SK-N-SH (cell line): ENCODE results near the gene PTPN12. TPM values are rescaled to one million over a fixed set of nuclear protein-coding genes. Genes with fewer than 3 reads are reported as not detected.

ENCODE experiments used
- CTCF ChIA-PET: fragments of 300-600, 350-600 bp; formaldehyde crosslinking; extraction: SDS; loops from one replicate; lab custom pipeline; 2021; lab: Yijun Ruan, JAX
- POLR2A ChIA-PET: fragments of 350-600 bp; sonication (Branson Sonifier 250); formaldehyde crosslinking; extraction: SDS; loops from one replicate; lab custom pipeline; 2020; ENCODE audit warnings: antibody characterized with exemption, inconsistent platforms; lab: Yijun Ruan, JAX
- DNase-seq: peaks from one replicate; pipeline ENCODE4 v3.0.0; 2012
- H2AFZ ChIP-seq: fragments of 200-600 bp; sonication (generic); 2 replicates; pipeline ENCODE4 v1.8.1; 2016; ENCODE audit warnings: antibody characterized with exemption, mild to moderate bottlenecking, low read depth
- H3F3A ChIP-seq: fragments of 200-600 bp; sonication (generic); replicated peaks from 2 replicates; pipeline ENCODE3; 2016; ENCODE audit warnings: antibody characterized with exemption, mild to moderate bottlenecking; ENCODE audit not compliant: insufficient read depth
- H3K27ac ChIP-seq, 2 experiments: fragments of 200-500 bp in 1 of 2; fragments of 200-600 bp in 1 of 2; sonication (Bioruptor generic) in 1 of 2; sonication (generic), shearing (Covaris generic) in 1 of 2; 2 replicates each; pipeline versions ENCODE4 v1.5.1 to v1.6.1; 2014 to 2016; ENCODE audit warnings: low read depth in 2 of 2, inconsistent platforms in 1 of 2, low read length in 1 of 2, mild to moderate bottlenecking in 1 of 2, mixed read lengths in 1 of 2
- H3K27me3 ChIP-seq: fragments of 200-600 bp; sonication (generic), shearing (Covaris generic); 2 replicates; pipeline ENCODE4 v1.6.1; 2016; ENCODE audit warnings: mixed run types; ENCODE audit not compliant: insufficient read depth
- H3K36me3 ChIP-seq, 2 experiments: fragments of 200-500 bp in 1 of 2; fragments of 200-600 bp in 1 of 2; sonication (Bioruptor generic) in 1 of 2; sonication (generic) in 1 of 2; replicated peaks in 1 of 2; 2 replicates each; pipeline versions ENCODE3 to v1.5.1; 2014 to 2016; ENCODE audit warnings: low read length in 1 of 2, mild to moderate bottlenecking in 1 of 2; ENCODE audit not compliant: insufficient read depth in 2 of 2, control insufficient read depth in 1 of 2
- H3K4me1 ChIP-seq, 2 experiments: fragments of 200-500 bp in 1 of 2; fragments of 200-600 bp in 1 of 2; sonication (Bioruptor generic) in 1 of 2; sonication (generic), shearing (Covaris generic) in 1 of 2; 2 replicates each; pipeline versions ENCODE4 v1.5.1 to v1.6.1; 2014 to 2016; ENCODE audit warnings: low read depth in 1 of 2, low read length in 1 of 2, mixed run types in 1 of 2; ENCODE audit not compliant: insufficient read depth in 2 of 2, control insufficient read depth in 1 of 2
- H3K4me2 ChIP-seq: fragments of 200-600 bp; sonication (generic), shearing (Covaris generic); 2 replicates; pipeline ENCODE4 v1.6.1; 2017; ENCODE audit warnings: mixed run types
- H3K4me3 ChIP-seq, 2 experiments: fragments of 200-500 bp in 1 of 2; fragments of 200-600 bp in 1 of 2; sonication (Bioruptor generic) in 1 of 2; sonication (generic), shearing (Covaris generic) in 1 of 2; 2 replicates each; pipeline versions ENCODE4 v1.5.1 to v1.8.1; 2014 to 2016; ENCODE audit warnings: low read depth in 2 of 2, inconsistent platforms in 1 of 2, low read length in 1 of 2, mild to moderate bottlenecking in 1 of 2, mixed read lengths in 1 of 2, moderate library complexity in 1 of 2
- H3K79me2 ChIP-seq: fragments of 200-600 bp; sonication (generic); 2 replicates; pipeline ENCODE4 v1.8.1; 2017; ENCODE audit warnings: mild to moderate bottlenecking; ENCODE audit not compliant: insufficient read depth
- H3K9ac ChIP-seq: fragments of 200-600 bp; sonication (generic); 2 replicates; pipeline ENCODE4 v1.6.1; 2017; ENCODE audit warnings: mixed run types
- H3K9me2 ChIP-seq: fragments of 200-600 bp; sonication (generic); 2 replicates; pipeline ENCODE4 v1.6.1; 2017; ENCODE audit warnings: mixed run types
- H3K9me3 ChIP-seq: fragments of 200-600 bp; sonication (generic); 2 replicates; pipeline ENCODE4 v1.6.1; 2017; ENCODE audit warnings: mixed run types, mild to moderate bottlenecking, moderate library complexity
- H4K20me1 ChIP-seq: fragments of 200-600 bp; sonication (generic); 2 replicates; pipeline ENCODE4 v1.6.1; 2017; ENCODE audit warnings: mild to moderate bottlenecking, mixed run types; ENCODE audit not compliant: insufficient read depth
- EP300 ChIP-seq, 2 experiments: IDR thresholded peaks; 2 replicates each; pipeline versions ENCODE4 v1.4.0 to v1.6.1; 2012; ENCODE audit warnings: borderline replicate concordance in 1 of 2, low read depth in 1 of 2, low read length in 1 of 2
- EZH2phosphoT487 ChIP-seq: fragments of 200-600 bp; sonication (generic); IDR thresholded peaks from 2 replicates; pipeline ENCODE4 v1.6.1; 2017; ENCODE audit warnings: low read depth, mixed run types, mild to moderate bottlenecking, antibody characterized with exemption, moderate library complexity, borderline replicate concordance
- GATA2 ChIP-seq: sonication (generic); formaldehyde crosslinking; IDR thresholded peaks from 2 replicates; pipeline ENCODE4 v1.5.0; 2020; ENCODE audit warnings: mild to moderate bottlenecking, missing genetic modification reagents
- MAX ChIP-seq: IDR thresholded peaks from 2 replicates; pipeline ENCODE4 v1.4.0; 2012; ENCODE audit warnings: low read depth
- MEF2A ChIP-seq: IDR thresholded peaks from 2 replicates; pipeline ENCODE4 v1.4.0; 2012; ENCODE audit warnings: low read depth, borderline replicate concordance
- NFIC ChIP-seq: IDR thresholded peaks from 2 replicates; pipeline ENCODE4 v1.4.0; 2012; ENCODE audit warnings: borderline replicate concordance
- NRF1 ChIP-seq: IDR thresholded peaks from 2 replicates; pipeline ENCODE4 v1.6.1; 2012; ENCODE audit warnings: low read depth, mild to moderate bottlenecking, low read length
- POLR2AphosphoS5 ChIP-seq: IDR thresholded peaks from 2 replicates; pipeline ENCODE4 v1.6.1; 2012; ENCODE audit warnings: low read depth, low read length
- RAD21 ChIP-seq: IDR thresholded peaks from 2 replicates; pipeline ENCODE4 v1.6.1; 2012; ENCODE audit warnings: mild to moderate bottlenecking, low read length
- RCOR1 ChIP-seq: fragments of 150-350 bp; IDR thresholded peaks from 2 replicates; pipeline ENCODE4 v1.6.1; 2017; ENCODE audit warnings: antibody characterized with exemption, low read length
- REST ChIP-seq: IDR thresholded peaks from 2 replicates; pipeline ENCODE4 v1.6.1; 2012; ENCODE audit warnings: mild to moderate bottlenecking, low read depth, low read length, moderate library complexity
- SIN3A ChIP-seq: IDR thresholded peaks from 2 replicates; pipeline ENCODE4 v1.6.1; 2012; ENCODE audit warnings: low read depth, mild to moderate bottlenecking, low read length, moderate library complexity, borderline replicate concordance
- SMC3 ChIP-seq: IDR thresholded peaks from 2 replicates; pipeline ENCODE4 v1.6.1; 2012; ENCODE audit warnings: low read depth, low read length, improper control_type of control experiment
- TCF12 ChIP-seq: IDR thresholded peaks from 2 replicates; pipeline ENCODE4 v1.4.0; 2012
- TEAD4 ChIP-seq: IDR thresholded peaks from 2 replicates; pipeline ENCODE4 v1.4.0; 2012; ENCODE audit warnings: mild to moderate bottlenecking, borderline replicate concordance; ENCODE audit not compliant: insufficient read depth
- WGBS: methylation state at CpG from one replicate; pipeline ENCODE4 v1.1.6; 2017; ENCODE audit warnings: low lambda C conversion rate; 5-methylcytosine and 5-hydroxymethylcytosine counted together
- polyA plus RNA-seq, 3 experiments: library from polyadenylated mRNA; depleted of rRNA; stranded (reverse); fragments of >200 nt; gene quantifications; 2 replicates each; pipeline ENCODE4 v1.2.3, GENCODE V29; 2012
- TF ChIP-seq, protein P1 (sequence below): IDR thresholded peaks from 2 replicates; pipeline ENCODE4; 2012
- TF ChIP-seq, protein P2 (sequence below): IDR thresholded peaks from 2 replicates; pipeline ENCODE4 v1.4.0; 2012; ENCODE audit warnings: low read depth, borderline replicate concordance
- TF ChIP-seq, protein P3 (sequence below): fragments of 200-600 bp; sonication (generic); IDR thresholded peaks from 2 replicates; pipeline ENCODE4 v1.6.1; 2017; ENCODE audit warnings: antibody characterized with exemption, mild to moderate bottlenecking, moderate library complexity

PTPN12 gene
- polyA plus RNA-seq, 1 of the 3 experiments (the other 2 are of a cell fraction): 23.3 TPM

GRCh38 chr7:77529279-77529678, 7.8 kb upstream of the PTPN12 start (continued):
- TF ChIP-seq, protein P1, sequence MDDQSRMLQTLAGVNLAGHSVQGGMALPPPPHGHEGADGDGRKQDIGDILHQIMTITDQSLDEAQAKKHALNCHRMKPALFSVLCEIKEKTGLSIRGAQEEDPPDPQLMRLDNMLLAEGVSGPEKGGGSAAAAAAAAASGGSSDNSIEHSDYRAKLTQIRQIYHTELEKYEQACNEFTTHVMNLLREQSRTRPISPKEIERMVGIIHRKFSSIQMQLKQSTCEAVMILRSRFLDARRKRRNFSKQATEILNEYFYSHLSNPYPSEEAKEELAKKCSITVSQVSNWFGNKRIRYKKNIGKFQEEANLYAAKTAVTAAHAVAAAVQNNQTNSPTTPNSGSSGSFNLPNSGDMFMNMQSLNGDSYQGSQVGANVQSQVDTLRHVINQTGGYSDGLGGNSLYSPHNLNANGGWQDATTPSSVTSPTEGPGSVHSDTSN: no peak

GRCh38 chr7:77531038-77531437, 6.1 kb upstream of the PTPN12 start:
- Histone ChIP-seq H3K9me2 (no peaks in the 10 kb centered on the region), H3K9ac (no peak overlapping the region), H3K79me2 (0 out of 2 replicates have a peak, but pooled peaks cover 4% of the 10 kb centered on the region), H2AFZ (no peak overlapping the region), H3K4me3 (no peak overlapping the region), H3K4me1 (peaks cover 0 to 2% of the 10 kb centered on the region in 2 experiments; a peak in 1 of 4 replicates), H3K27ac (no peak overlapping the region), H3K36me3 (no peaks in the 10 kb centered on the region), H4K20me1 (no peaks in the 10 kb centered on the region), H3F3A (peaks cover 5% of the 10 kb centered on the region), H3K27me3 (no peaks in the 10 kb centered on the region), H3K9me3 (no peaks in the 10 kb centered on the region), H3K4me2 (no peak overlapping the region)
- DNase-seq: no peak
- no peak for TF ChIP-seq NFIC
- TF ChIP-seq, protein P2, sequence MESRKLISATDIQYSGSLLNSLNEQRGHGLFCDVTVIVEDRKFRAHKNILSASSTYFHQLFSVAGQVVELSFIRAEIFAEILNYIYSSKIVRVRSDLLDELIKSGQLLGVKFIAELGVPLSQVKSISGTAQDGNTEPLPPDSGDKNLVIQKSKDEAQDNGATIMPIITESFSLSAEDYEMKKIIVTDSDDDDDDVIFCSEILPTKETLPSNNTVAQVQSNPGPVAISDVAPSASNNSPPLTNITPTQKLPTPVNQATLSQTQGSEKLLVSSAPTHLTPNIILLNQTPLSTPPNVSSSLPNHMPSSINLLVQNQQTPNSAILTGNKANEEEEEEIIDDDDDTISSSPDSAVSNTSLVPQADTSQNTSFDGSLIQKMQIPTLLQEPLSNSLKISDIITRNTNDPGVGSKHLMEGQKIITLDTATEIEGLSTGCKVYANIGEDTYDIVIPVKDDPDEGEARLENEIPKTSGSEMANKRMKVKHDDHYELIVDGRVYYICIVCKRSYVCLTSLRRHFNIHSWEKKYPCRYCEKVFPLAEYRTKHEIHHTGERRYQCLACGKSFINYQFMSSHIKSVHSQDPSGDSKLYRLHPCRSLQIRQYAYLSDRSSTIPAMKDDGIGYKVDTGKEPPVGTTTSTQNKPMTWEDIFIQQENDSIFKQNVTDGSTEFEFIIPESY: no peak
- no peak for TF ChIP-seq TCF12
- no peak for TF ChIP-seq SMC3
- no peak for TF ChIP-seq EP300 (IDR thresholded peaks at IDR 0.05; ENCODE audit: borderline replicate concordance in 1 of 2, low read depth in 1 of 2, low read length in 1 of 2)
- TF ChIP-seq RAD21: no peak
- no peak for TF ChIP-seq REST
- TF ChIP-seq MAX: no peak
- no peak for TF ChIP-seq POLR2AphosphoS5
- no peak for TF ChIP-seq GATA2 (CRISPR knock-in tag)
- TF ChIP-seq, protein P3, sequence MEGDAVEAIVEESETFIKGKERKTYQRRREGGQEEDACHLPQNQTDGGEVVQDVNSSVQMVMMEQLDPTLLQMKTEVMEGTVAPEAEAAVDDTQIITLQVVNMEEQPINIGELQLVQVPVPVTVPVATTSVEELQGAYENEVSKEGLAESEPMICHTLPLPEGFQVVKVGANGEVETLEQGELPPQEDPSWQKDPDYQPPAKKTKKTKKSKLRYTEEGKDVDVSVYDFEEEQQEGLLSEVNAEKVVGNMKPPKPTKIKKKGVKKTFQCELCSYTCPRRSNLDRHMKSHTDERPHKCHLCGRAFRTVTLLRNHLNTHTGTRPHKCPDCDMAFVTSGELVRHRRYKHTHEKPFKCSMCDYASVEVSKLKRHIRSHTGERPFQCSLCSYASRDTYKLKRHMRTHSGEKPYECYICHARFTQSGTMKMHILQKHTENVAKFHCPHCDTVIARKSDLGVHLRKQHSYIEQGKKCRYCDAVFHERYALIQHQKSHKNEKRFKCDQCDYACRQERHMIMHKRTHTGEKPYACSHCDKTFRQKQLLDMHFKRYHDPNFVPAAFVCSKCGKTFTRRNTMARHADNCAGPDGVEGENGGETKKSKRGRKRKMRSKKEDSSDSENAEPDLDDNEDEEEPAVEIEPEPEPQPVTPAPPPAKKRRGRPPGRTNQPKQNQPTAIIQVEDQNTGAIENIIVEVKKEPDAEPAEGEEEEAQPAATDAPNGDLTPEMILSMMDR: no peak
- TF ChIP-seq TEAD4: no peak
- no peak for TF ChIP-seq SIN3A
- TF ChIP-seq MEF2A: no peak
- no peak for TF ChIP-seq RCOR1
- no peak for TF ChIP-seq EZH2phosphoT487
- no peak for TF ChIP-seq NRF1
- WGBS: 85% methylated on average over 2 of the region's 2 CpGs
- POLR2A ChIA-PET: no interaction called here
- CTCF ChIA-PET: no interaction called here
